HG03039 (cell line): ENCODE results near the gene CPNE2.
"Not testable (repeated sequence)": the region's sequence is repeated elsewhere in the genome, so short reads cannot be mapped to it uniquely, and the experiment has no call there.

Experiments used
- ATAC-seq: cut with Tn5 transposase; IDR thresholded peaks from one replicate; pipeline ENCODE4 v1.9.1; 2021; ENCODE audit warnings: mild to moderate bottlenecking, moderate library complexity; ENCODE audit not compliant: unreplicated experiment

The CPNE2 gene

GRCh38 chr16:57091975-57092785 is at the start of gene CPNE2:
Gene CPNE2, plus strand, starts transcription at chr16:57092583. Its CDS starts 18,160 bp downstream, at chr16:57110743.
- no peak for ATAC-seq

GRCh38 chr16:57043248-57043647 is 49.1 kb upstream of the CPNE2 start:
- ATAC-seq, result no peak

GRCh38 chr16:57044931-57045693 is 47.3 kb upstream of the CPNE2 start:
- ATAC-seq, result no peak

GRCh38 chr16:57045694-57046381 is 46.5 kb upstream of the CPNE2 start:
- ATAC-seq, result no peak

- no peak for ATAC-seq
Observed at GRCh38 chr16:57048095-57048494, 44.3 kb upstream of the CPNE2 start.

GRCh38 chr16:57049678-57050077 is 42.7 kb upstream of the CPNE2 start:
- peak; percentile 48 for ATAC-seq

- ATAC-seq, result no peak
Observed at GRCh38 chr16:57051696-57052228, 40.6 kb upstream of the CPNE2 start.

- no peak for ATAC-seq
Observed at GRCh38 chr16:57053206-57053605, 39.2 kb upstream of the CPNE2 start.

GRCh38 chr16:57054338-57054737 is 38.0 kb upstream of the CPNE2 start:
- no peak for ATAC-seq

GRCh38 chr16:57054771-57055170 is 37.6 kb upstream of the CPNE2 start:
- no peak for ATAC-seq

- no peak for ATAC-seq
Observed at GRCh38 chr16:57055671-57056070, 36.7 kb upstream of the CPNE2 start.

- ATAC-seq, result no peak
Observed at GRCh38 chr16:57058291-57058861, 34.0 kb upstream of the CPNE2 start.

- ATAC-seq, result no peak
Observed at GRCh38 chr16:57060323-57061083, 31.9 kb upstream of the CPNE2 start.

GRCh38 chr16:57061084-57061905 is 31.1 kb upstream of the CPNE2 start:
- ATAC-seq, result no peak

GRCh38 chr16:57062329-57062728 is 30.1 kb upstream of the CPNE2 start:
- ATAC-seq, result no peak

GRCh38 chr16:57063189-57063588 is 29.2 kb upstream of the CPNE2 start:
- not testable (repeated sequence) for ATAC-seq

- ATAC-seq, result no peak
Observed at GRCh38 chr16:57064995-57065394, 27.4 kb upstream of the CPNE2 start.

GRCh38 chr16:57066625-57067024 is 25.8 kb upstream of the CPNE2 start:
- no peak for ATAC-seq

GRCh38 chr16:57067347-57067746 is 25.0 kb upstream of the CPNE2 start:
- no peak for ATAC-seq
